GM21717 (cell line): ENCODE data around the gene IL4R.

Source experiments
- ATAC-seq: cut with Tn5 transposase; IDR thresholded peaks from one replicate; pipeline ENCODE4 v1.9.1; 2021; ENCODE audit warnings: mild to moderate bottlenecking, moderate library complexity; ENCODE audit not compliant: unreplicated experiment

Gene IL4R

GRCh38 chr16:27314161-27314723 is 468 bp downstream of the IL4R start:
- no peak for ATAC-seq

- ATAC-seq = no peak
Measured at GRCh38 chr16:27314986-27315332, 1.2 kb downstream of the IL4R start.

- no peak for ATAC-seq
Measured at GRCh38 chr16:27315333-27316037, 1.7 kb downstream of the IL4R start.

GRCh38 chr16:27316038-27316680 is 2.4 kb downstream of the IL4R start:
- ATAC-seq = no peak

DNA sequence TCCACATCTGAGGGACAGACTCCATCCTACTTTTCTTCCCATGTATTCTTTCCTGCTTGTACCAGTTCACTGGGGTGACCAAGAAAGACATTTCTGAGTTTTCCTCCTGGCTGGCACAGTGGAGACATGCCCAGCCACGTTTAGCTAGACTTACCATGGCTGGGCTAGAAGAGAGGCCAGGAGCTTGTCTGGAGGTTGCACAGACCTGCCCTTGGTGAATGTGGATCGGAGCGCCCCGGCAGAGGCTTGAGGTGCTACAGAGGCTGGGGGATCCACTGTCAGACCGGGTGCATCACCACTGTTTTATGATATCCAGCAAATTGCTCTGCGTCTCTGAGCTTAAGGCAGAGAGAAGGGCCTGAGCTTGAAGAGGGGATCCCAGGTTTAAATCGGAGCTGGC is 3.5 kb downstream of the IL4R start:
- no peak for ATAC-seq

- no peak for ATAC-seq
Measured at GRCh38 chr16:27317738-27318391, 4.1 kb downstream of the IL4R start.

- ATAC-seq = no peak
Measured at GRCh38 chr16:27318392-27319256, 4.8 kb downstream of the IL4R start.

DNA sequence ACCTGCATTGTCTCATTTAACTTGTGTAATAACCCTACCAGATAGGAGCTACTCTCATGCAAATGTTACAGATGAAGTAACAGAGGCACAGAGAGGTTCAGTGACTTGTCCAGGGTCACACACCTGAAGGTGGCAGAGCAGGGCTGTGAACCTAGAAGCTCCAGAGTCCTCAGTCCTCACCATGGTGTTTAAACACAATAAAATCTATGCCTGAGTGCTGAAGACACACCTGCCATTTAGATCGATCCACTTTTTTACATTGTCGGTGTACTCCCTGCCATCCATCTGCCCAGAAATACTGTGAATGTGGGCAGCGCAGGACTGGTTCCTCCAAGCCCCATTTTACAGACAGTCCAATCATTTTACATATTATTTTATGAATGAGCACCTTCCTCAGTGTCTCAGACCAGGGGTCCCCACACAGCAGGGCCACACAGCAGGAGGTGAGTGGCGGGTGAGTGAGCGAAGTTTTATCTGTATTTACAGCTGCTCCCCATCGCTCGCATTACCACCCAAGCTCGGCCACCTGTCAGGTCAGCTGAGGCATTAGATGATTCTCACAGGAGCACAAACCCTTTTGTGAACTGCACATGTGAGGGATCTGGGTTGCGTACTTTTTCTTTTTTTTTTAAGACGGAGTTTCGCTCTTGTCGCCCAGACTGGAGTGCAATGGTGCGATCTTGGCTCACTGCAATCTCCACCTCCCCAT is 5.6 kb downstream of the IL4R start:
- no peak for ATAC-seq

GRCh38 chr16:27320261-27321012 is 6.7 kb downstream of the IL4R start:
- no peak for ATAC-seq

- no peak for ATAC-seq
Measured at GRCh38 chr16:27321013-27321915, 7.5 kb downstream of the IL4R start.

GRCh38 chr16:27322858-27323780 is 9.3 kb downstream of the IL4R start:
- ATAC-seq = no peak

- ATAC-seq = no peak
Measured at GRCh38 chr16:27323781-27324561, 10.2 kb downstream of the IL4R start.

DNA sequence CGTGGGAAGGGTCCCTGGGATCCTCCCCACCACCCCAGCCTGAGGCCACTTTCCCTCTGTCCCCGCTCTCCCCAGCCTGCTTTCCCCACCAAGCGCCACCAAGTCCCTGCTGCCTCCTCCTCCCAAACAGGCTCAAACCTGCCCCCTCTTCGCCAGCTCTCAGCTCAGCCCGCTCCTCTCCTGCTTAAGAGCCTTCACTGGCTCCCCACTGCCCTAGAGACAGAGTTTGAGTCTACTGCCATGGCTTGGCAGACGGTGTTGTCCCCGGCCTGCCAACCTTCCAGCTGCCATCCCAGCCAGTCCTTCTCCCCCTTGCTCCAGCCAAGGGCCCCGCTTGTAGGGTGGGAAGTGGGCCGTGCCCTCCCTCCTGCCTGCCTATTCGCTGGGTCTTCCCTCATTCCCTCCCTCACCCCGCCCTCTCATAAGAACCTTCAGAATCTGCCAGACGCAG is 11.1 kb downstream of the IL4R start:
- ATAC-seq = no peak

- no peak for ATAC-seq
Measured at GRCh38 chr16:27325736-27326135, 12.0 kb downstream of the IL4R start.

GRCh38 chr16:27326251-27326650 is 12.5 kb downstream of the IL4R start:
- no peak for ATAC-seq

DNA sequence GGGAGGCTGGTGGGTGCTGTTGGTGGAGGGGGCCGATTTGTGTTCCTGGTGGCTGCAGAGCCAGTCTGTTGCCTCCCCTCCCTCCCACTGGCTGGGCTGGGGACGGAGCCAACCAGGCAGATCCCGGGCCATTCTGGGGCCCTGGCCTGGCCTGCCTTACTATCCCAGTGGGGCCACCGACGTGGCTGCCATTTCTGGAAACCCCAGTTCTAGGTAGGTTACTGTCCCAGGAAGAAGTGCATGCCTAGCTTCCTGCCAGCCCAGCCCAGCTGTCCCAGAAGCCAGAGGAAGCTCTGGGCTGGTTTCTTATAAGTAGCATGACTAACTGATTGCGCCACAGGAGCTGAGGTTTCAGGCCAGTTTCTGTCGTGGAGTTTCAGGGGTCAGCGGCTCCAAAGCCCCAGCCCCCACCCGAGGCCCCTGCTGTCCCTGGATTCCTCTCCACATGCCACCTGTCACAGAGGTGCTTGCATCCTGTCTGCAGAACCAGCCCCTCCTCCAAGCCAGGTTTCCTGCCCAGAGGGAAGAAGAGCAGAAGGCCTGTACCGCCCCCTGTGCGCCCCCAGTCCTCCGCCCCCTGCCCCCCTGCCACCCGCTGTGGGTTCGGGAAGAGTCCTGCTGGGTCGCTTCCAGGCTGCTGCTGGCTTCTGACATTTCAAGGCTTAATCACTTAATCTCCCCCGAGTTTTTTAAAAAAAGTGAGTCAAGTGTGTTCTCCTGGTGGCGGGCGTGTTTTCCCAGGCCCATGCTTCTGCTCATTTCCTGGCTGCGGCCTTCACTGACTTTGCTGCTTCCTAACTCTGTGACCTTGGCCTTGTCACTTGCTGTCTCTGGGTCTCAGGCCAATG is 13.2 kb downstream of the IL4R start:
- no peak for ATAC-seq
